H9 (cell line): ENCODE results near the gene RBMS3. TPM values are rescaled to one million over a fixed set of nuclear protein-coding genes. Genes with fewer than 3 reads are reported as not detected.

Source experiments
- DNase-seq: peaks from one replicate; pipeline ENCODE4 v3.0.0-alpha.2; 2017
- H2AFZ ChIP-seq: one replicate; pipeline ENCODE4 v1.6.1; 2013; ENCODE audit warnings: mild to moderate bottlenecking, low read length, control low read depth, moderate library complexity
- H2AK5ac ChIP-seq: 2 replicates; pipeline ENCODE4 v1.6.1; 2013; ENCODE audit warnings: low read length, control low read depth, mixed read lengths; ENCODE audit not compliant: insufficient read length
- H2BK120ac ChIP-seq: one replicate; pipeline ENCODE4 v1.6.1; 2013; ENCODE audit warnings: low read depth, mild to moderate bottlenecking, low read length, control low read depth, inconsistent platforms; ENCODE audit not compliant: poor library complexity, severe bottlenecking
- H2BK12ac ChIP-seq: 2 replicates; pipeline ENCODE4 v1.6.1; 2013; ENCODE audit warnings: low read length, control low read depth, mixed read lengths, low read depth; ENCODE audit not compliant: insufficient read length
- H2BK15ac ChIP-seq: 2 replicates; pipeline ENCODE4 v1.6.1; 2013; ENCODE audit warnings: low read depth, low read length, control low read depth
- H2BK20ac ChIP-seq: one replicate; pipeline ENCODE4 v1.6.1; 2013; ENCODE audit warnings: low read depth, mild to moderate bottlenecking, low read length, control low read depth, inconsistent platforms; ENCODE audit not compliant: poor library complexity, severe bottlenecking
- H2BK5ac ChIP-seq: 2 replicates; pipeline ENCODE4 v1.6.1; 2013; ENCODE audit warnings: low read length, control low read depth, mixed read lengths; ENCODE audit not compliant: insufficient read length
- H3K14ac ChIP-seq: 2 replicates; pipeline ENCODE4 v1.6.1; 2013; ENCODE audit warnings: low read length, control low read depth; ENCODE audit not compliant: insufficient read depth
- H3K18ac ChIP-seq: 2 replicates; pipeline ENCODE4 v1.6.1; 2013; ENCODE audit warnings: low read depth, mild to moderate bottlenecking, mixed read lengths, low read length, control low read depth; ENCODE audit not compliant: insufficient read length
- H3K23ac ChIP-seq: 2 replicates; pipeline ENCODE4 v1.6.1; 2013; ENCODE audit warnings: low read length, control low read depth, mixed read lengths, low read depth; ENCODE audit not compliant: insufficient read length
- H3K23me2 ChIP-seq: 2 replicates; pipeline ENCODE4 v1.6.1; 2013; ENCODE audit warnings: low read depth, mild to moderate bottlenecking, mixed read lengths, low read length, control low read depth; ENCODE audit not compliant: insufficient read length, poor library complexity, severe bottlenecking
- H3K27ac ChIP-seq: 2 replicates; pipeline ENCODE4 v1.5.1; 2013; ENCODE audit warnings: low read length, control low read depth, mixed read lengths, low read depth; ENCODE audit not compliant: insufficient read length
- H3K27me3 ChIP-seq: 2 replicates; pipeline ENCODE4 v1.6.1; 2013; ENCODE audit warnings: low read length, control low read depth, inconsistent platforms; ENCODE audit not compliant: insufficient read depth
- H3K4ac ChIP-seq: 2 replicates; pipeline ENCODE4 v1.6.1; 2013; ENCODE audit warnings: low read depth, mild to moderate bottlenecking, control low read depth, inconsistent platforms, low read length, moderate library complexity
- H3K4me1 ChIP-seq: 2 replicates; pipeline ENCODE4 v1.6.1; 2013; ENCODE audit warnings: low read length, control low read depth, inconsistent platforms; ENCODE audit not compliant: insufficient read depth
- H3K4me2 ChIP-seq: 2 replicates; pipeline ENCODE4 v1.6.1; 2013; ENCODE audit warnings: low read length, control low read depth, mixed read lengths; ENCODE audit not compliant: insufficient read length, insufficient read depth
- H3K56ac ChIP-seq: 2 replicates; pipeline ENCODE4 v1.6.1; 2013; ENCODE audit warnings: low read depth, mild to moderate bottlenecking, mixed read lengths, low read length, control low read depth; ENCODE audit not compliant: insufficient read length
- H3K79me1 ChIP-seq: 2 replicates; pipeline ENCODE4 v1.6.1; 2013; ENCODE audit warnings: low read depth, mild to moderate bottlenecking, moderate library complexity, low read length, control low read depth, inconsistent platforms; ENCODE audit not compliant: insufficient read depth, poor library complexity, severe bottlenecking
- H3K79me2 ChIP-seq: 2 replicates; pipeline ENCODE4 v1.6.1; 2013; ENCODE audit warnings: low read length, control low read depth, inconsistent platforms; ENCODE audit not compliant: insufficient read depth
- H3K9ac ChIP-seq: 2 replicates; pipeline ENCODE4 v1.6.1; 2013; ENCODE audit warnings: low read length, control low read depth, mixed read lengths; ENCODE audit not compliant: insufficient read length; ENCODE audit errors: extremely low read depth
- H3K9me3 ChIP-seq: one replicate; pipeline ENCODE4 v1.6.1; 2013; ENCODE audit warnings: low read depth, low read length, inconsistent platforms; ENCODE audit not compliant: control insufficient read depth
- H3T11ph ChIP-seq: one replicate; pipeline ENCODE4 v1.6.1; 2013; ENCODE audit warnings: mild to moderate bottlenecking, low read length, control low read depth, inconsistent platforms
- H4K20me1 ChIP-seq: one replicate; pipeline ENCODE4 v1.6.1; 2013; ENCODE audit not compliant: control insufficient read depth, insufficient read length, insufficient read depth
- H4K5ac ChIP-seq: 2 replicates; pipeline ENCODE4 v1.6.1; 2013; ENCODE audit warnings: low read depth, mild to moderate bottlenecking, mixed read lengths, low read length, control low read depth; ENCODE audit not compliant: insufficient read length
- H4K8ac ChIP-seq: replicated peaks from 2 replicates; pipeline ENCODE4 v1.6.1; 2013; ENCODE audit warnings: low read length, control low read depth, mixed read lengths, low read depth; ENCODE audit not compliant: insufficient read length
- H4K91ac ChIP-seq: 2 replicates; pipeline ENCODE4 v1.6.1; 2013; ENCODE audit warnings: low read depth, mild to moderate bottlenecking, moderate library complexity, mixed read lengths, low read length, control low read depth; ENCODE audit not compliant: insufficient read length
- H3K27ac Mint-ChIP-seq, 3 experiments: 2 replicates in 2 of 3; 3 replicates in 1 of 3; pipeline ENCODE4 v1.8.0; 2020 to 2021; ENCODE audit warnings: mixed read lengths in 3 of 3, mild to moderate bottlenecking in 1 of 3, moderate library complexity in 1 of 3
- H3K27me3 Mint-ChIP-seq: 2 replicates; pipeline ENCODE4 v1.8.0; 2021; ENCODE audit warnings: low read depth, mild to moderate bottlenecking, moderate library complexity, mixed read lengths
- H3K36me3 Mint-ChIP-seq, 3 experiments: 2 replicates in 2 of 3; 3 replicates in 1 of 3; pipeline ENCODE4 v1.8.0; 2020 to 2021; ENCODE audit warnings: low read depth in 3 of 3, mixed read lengths in 3 of 3; ENCODE audit not compliant: insufficient read depth in 1 of 3
- H3K4me1 Mint-ChIP-seq, 2 experiments: 2 replicates each; pipeline ENCODE4 v1.8.0; 2020; ENCODE audit warnings: mixed read lengths in 2 of 2
- H3K4me3 Mint-ChIP-seq, 2 experiments: 2 replicates in 1 of 2; 3 replicates in 1 of 2; pipeline ENCODE4 v1.8.0; 2020 to 2021; ENCODE audit warnings: mild to moderate bottlenecking in 2 of 2, mixed read lengths in 2 of 2, moderate library complexity in 1 of 2
- H3K9me3 Mint-ChIP-seq, 2 experiments: 2 replicates in 1 of 2; 3 replicates in 1 of 2; pipeline ENCODE4 v1.8.0; 2020; ENCODE audit warnings: mild to moderate bottlenecking in 2 of 2, mixed read lengths in 2 of 2, moderate library complexity in 1 of 2
- CTCF ChIP-seq: fragments of 200-600 bp; sonication (generic); conservative IDR thresholded peaks from 3 replicates; pipeline ENCODE4 v1.8.0; 2021; ENCODE audit warnings: antibody characterized with exemption, mild to moderate bottlenecking
- total RNA-seq: library from RNA; stranded (reverse); gene quantifications from 2 replicates; pipeline ENCODE4 v1.2.1, GENCODE V29; 2021

The RBMS3 gene
- total RNA-seq, 1 experiment from 2014 or later, result 8.1 TPM

GRCh38 chr3:29854821-29855220 is 574.0 kb downstream of the RBMS3 start:
- Histone ChIP-seq H3T11ph (no peak overlapping the region), H2BK15ac (no peak overlapping the region), H3K18ac (no peak overlapping the region), H3K9ac (no peak overlapping the region), H3K23me2 (no peaks in the 10 kb centered on the region), H2BK5ac (no peak overlapping the region), H2AFZ (no peak overlapping the region), H4K8ac (no peak overlapping the region), H2AK5ac (no peak overlapping the region), H2BK20ac (no peak overlapping the region), H3K14ac (no peak overlapping the region), H4K5ac (no peak overlapping the region), H3K27me3 (no peaks in the 10 kb centered on the region), H2BK12ac (no peak overlapping the region), H2BK120ac (no peak overlapping the region), H3K9me3 (no peaks in the 10 kb centered on the region), H3K4me2 (no peak overlapping the region), H3K27ac (no peak overlapping the region), H3K56ac (no peak overlapping the region), H4K20me1 (no peaks in the 10 kb centered on the region), H3K79me2 (no peaks in the 10 kb centered on the region), H3K4me1 (no peaks in the 10 kb centered on the region), H3K79me1 (no peaks in the 10 kb centered on the region), H4K91ac (no peak overlapping the region), H3K23ac (no peak overlapping the region), H3K4ac (no peak overlapping the region)
- Mint-ChIP-seq H3K27ac (no peak overlapping the region), H3K4me3 (no peak overlapping the region), H3K9me3 (peaks cover 7 to 10% of the 10 kb centered on the region in 2 experiments; a peak in 2 of 5 replicates), H3K36me3 (peaks cover 2 to 7% (median 4%) of the 10 kb centered on the region in 3 experiments; a peak in 3 of 7 replicates), H3K4me1 (peaks cover 8% of the 10 kb centered on the region in 2 experiments), H3K27me3 (no peaks in the 10 kb centered on the region)
- TF ChIP-seq CTCF, result no peak
- DNase-seq, result no peak
